GF-D8 (cell line): ENCODE results near the gene GBA2.

Experiments used
- DNase-seq: peaks from one replicate; lab custom pipeline; 2025; lab: John Stamatoyannopoulos, UW

GBA2 gene

DNA sequence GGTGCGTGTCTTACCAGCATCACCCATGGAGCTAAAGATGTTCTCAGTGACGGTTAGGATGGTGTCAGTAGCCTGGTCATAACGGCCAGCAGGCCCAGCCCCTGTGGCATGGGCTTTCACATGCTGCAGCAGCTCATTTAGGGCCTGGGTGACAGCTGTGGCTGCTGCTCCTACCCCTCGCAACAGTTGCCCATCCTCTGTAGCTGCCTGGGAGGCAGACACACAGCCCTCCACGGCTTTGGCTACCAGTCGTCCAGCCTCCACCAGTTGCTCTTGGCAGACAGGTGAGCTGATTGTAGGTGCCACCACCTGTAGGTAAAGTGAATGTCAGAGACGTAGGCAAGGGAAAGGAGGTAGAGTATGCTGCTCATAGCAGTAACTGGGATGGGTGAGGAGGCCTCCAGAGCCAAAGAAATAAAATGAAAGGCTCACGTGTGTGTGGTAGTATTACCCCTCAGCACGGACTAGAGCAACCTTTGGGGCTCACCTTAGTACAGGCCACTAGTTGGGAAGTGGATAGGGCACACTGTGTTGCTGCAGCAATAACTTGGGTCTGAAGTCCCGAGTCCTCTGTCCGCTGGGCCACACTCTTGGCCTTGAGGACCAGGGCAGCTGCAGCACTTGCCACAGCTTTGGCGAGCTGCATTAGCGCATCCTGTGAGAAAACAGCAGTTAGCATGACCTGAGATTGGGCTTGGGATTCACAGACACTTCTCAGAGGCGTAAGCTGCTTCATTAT is 31.7 kb downstream of the GBA2 start:
- no peak for DNase-seq

GRCh38 chr9:35716230-35716629 is 32.8 kb downstream of the GBA2 start:
- DNase-seq: no peak

GRCh38 chr9:35714579-35715252 is 34.3 kb downstream of the GBA2 start:
- DNase-seq: no peak

- DNase-seq: no peak
Observed at GRCh38 chr9:35714123-35714522, 34.9 kb downstream of the GBA2 start.

DNA sequence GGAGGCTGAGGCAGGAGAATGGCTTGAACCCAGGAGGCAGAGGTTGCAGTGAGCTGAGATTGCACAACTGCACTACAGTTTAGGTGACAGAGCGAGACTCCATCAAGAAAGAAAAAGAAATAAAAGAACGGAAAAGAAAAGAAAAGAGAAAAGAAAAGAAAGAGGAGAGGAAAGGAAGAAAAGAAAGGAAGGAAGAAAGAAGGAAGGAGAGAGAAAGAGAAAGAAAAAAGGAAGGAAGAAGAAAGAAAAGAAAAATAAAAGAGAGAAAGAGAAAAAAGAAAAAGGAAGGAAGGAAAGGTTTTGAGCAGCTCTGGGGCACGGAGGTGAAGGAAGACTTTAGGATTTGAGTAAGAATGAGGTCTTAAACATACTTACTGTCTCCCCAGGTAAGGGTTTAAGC is 35.5 kb downstream of the GBA2 start:
- DNase-seq: no peak

GRCh38 chr9:35712762-35713400 is 36.1 kb downstream of the GBA2 start:
- DNase-seq: no peak

GRCh38 chr9:35711501-35712428 is 37.3 kb downstream of the GBA2 start:
- DNase-seq: no peak

- no peak for DNase-seq
Observed at GRCh38 chr9:35710818-35711500, 38.1 kb downstream of the GBA2 start.

DNA sequence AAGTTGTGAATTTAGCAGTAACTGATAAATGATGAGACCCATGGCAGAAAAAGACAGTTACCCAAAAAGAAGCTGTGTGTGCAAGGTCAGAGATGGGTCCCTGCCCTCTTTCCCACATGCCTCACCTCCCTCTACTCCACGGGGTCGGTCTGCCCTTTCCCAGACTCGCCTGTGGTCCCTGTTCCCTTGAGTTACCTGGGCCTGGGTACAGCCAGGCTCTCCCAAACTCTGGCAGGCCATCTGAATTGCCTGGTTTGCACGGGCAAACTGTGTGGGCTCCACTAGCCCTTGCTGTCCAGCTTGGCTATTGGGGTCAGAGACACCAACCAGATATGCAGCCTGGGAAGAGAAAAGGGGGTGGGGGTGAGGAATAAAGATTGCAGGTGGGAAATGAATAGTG is 40.9 kb downstream of the GBA2 start:
- DNase-seq: no peak

- no peak for DNase-seq
Observed at GRCh38 chr9:35706951-35707350, 42.1 kb downstream of the GBA2 start.

GRCh38 chr9:35705836-35706430 is 43.1 kb downstream of the GBA2 start:
- no peak for DNase-seq

- no peak for DNase-seq
Observed at GRCh38 chr9:35705372-35705771, 43.7 kb downstream of the GBA2 start.

DNA sequence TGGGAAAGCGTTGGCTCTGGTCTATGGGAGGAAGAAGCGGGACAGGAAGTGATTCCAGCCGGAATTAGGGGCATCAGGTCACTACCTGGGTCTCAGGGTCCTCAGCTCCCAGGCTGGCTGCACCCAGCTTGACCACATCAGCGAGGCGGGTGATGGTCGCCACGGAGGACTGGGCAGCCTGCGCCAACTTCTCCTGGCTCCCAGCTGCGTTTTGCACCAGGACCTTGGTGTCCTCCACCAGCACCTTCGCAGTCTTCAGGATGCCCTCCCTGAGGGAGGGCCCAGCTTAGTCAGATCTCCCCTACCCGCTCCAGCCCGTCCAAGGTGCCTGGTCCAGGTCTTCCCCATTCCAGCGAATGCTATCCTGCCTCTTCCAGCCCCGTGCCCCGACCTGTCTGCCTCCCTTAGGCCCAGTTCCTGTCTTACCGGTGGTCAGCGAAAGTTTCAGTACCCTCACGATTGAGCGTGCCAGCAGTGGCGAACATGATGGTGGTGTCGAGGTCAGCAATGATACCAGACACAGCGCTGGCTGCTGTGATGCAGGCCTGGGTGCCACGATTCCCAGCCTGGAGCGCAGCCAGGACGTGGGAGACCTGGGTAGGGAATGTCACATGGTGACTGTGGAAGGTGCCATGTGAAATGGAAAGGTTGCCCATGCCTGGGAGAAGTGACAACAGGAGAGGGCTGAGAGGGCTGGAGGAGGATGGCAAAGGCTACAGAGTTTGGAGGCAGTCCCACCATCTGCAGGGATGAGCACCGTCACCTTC is 44.9 kb downstream of the GBA2 start:
- DNase-seq: no peak

DNA sequence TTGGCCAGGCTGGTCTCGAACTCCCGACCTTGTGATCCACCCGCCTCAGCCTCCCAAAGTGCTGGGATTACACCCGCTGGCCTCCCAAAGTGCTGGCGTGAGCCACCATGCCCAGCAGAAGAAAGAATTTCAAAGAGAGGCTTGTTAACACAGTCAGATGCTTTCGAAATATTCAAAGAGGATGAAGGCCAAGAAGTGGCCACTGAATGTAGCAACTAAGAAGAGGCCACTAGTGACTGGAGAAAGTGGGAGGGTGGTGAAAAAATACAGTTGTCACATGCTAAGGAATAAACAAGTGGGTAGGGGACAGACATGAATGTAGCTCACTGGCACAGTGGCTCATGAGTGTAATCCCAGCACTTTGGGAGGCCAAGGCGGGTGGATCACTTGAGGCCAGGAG is 46.3 kb downstream of the GBA2 start:
- no peak for DNase-seq

- DNase-seq: no peak
Observed at GRCh38 chr9:35700942-35701341, 48.1 kb downstream of the GBA2 start.

- no peak for DNase-seq
Observed at GRCh38 chr9:35700031-35700430, 49.0 kb downstream of the GBA2 start.

- DNase-seq: no peak
Observed at GRCh38 chr9:35698231-35698630, 50.8 kb downstream of the GBA2 start.

DNA sequence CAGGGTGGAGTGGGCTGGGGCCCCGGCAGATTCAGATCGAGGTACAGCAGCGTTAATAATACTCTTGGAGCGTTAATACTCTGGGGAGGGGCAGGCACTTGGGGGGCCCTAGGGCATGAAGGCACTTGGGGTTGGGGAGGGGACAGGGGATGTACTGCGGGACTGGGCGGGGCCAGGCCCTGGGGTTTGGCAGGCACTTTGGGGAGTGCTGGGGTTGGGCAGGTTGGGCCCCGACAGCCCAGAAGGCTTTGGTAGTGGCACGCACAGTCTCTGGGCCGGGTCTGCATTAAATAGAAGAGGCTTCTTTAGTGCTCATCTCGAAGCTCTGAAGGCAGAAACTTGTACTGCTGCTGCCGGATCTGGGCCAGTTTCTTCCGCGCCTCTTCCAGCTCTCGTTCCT is 51.5 kb downstream of the GBA2 start:
- no peak for DNase-seq

DNA sequence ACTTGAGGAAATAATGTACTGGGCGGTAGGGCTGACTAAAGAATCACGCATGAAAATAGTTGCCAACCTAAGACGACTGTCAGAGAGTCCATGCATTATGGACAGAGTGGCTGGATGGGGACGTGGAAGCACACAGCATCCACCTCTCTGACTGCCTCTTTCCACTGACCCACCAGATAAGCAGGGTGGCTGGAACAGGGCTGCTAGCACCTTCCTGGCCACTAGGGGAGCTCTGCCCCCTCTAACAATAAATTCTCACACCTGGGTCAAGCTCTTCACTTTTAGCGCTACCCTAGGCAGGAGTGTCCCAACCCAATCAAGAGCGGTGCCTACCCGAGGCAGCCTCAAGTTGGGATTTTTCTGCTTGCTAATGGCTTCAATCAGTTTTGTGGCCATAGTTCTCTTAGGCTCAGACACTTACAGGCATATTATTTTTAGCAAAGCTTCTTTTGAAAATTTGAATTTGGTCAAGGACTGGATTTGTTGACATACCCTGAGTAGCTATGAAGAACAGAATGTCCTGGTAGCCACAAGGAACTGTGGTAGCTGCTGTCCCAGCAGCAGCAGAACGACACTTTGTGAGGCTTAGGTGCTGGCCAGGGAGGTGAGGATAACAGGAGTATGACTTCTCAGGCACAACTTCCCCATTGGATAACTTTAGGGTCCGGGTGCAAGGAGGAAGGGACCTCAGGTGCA is 52.4 kb downstream of the GBA2 start:
- DNase-seq: no peak

- DNase-seq: no peak
Observed at GRCh38 chr9:35695943-35696401, 53.1 kb downstream of the GBA2 start.
